ENCODE measurements around the gene SLC25A48.

SLC25A48 gene

DNA sequence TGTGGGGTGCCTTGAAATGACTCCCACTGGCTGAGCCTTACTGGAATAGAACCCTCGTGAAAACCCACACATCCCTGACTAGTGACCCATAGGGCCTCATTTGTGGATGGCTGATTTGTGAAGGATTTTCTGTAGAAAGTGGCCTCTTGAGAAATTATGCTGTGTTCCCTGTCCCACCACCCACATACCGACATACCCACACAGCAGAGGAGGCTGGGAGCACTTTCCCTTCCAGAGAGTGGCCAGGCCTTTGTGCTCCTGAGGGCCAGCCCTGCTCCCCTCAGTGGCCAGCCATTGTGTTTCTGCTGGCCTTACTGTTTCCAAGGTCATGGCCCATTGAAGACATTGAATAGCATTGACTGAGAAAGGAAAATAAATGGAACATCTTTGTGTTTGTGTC, 31.6 kb downstream of the SLC25A48 start:
- H3K4me3 ChIP-seq (ENCODE audit: low read depth, low read length) = no peak overlapping the region
- TF ChIP-seq, protein P1, sequence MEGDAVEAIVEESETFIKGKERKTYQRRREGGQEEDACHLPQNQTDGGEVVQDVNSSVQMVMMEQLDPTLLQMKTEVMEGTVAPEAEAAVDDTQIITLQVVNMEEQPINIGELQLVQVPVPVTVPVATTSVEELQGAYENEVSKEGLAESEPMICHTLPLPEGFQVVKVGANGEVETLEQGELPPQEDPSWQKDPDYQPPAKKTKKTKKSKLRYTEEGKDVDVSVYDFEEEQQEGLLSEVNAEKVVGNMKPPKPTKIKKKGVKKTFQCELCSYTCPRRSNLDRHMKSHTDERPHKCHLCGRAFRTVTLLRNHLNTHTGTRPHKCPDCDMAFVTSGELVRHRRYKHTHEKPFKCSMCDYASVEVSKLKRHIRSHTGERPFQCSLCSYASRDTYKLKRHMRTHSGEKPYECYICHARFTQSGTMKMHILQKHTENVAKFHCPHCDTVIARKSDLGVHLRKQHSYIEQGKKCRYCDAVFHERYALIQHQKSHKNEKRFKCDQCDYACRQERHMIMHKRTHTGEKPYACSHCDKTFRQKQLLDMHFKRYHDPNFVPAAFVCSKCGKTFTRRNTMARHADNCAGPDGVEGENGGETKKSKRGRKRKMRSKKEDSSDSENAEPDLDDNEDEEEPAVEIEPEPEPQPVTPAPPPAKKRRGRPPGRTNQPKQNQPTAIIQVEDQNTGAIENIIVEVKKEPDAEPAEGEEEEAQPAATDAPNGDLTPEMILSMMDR (IDR thresholded peaks at IDR 0.05; ENCODE audit: control insufficient read depth, extremely low read depth, insufficient read depth) = no peak
- DNase-seq (ENCODE audit: low read depth) = no peak

DNA sequence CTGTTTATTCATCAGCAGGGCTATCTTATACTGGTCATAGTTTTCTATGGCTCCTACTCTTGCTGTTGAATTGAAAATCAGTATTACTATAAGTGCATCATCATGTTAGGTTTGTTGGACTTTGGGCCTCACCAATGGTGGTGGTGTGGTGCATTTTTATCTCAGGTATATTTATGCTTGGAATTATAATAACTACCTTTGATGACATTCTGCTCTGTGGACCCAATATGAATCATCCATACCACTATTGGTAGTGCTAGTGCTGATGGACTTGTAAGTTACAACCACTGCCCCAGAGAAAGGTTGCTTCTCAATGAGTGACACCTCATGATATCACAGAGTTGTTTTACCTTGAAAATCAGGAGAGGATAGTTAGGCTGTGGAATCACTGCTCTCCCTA, 33.1 kb downstream of the SLC25A48 start:
- TF ChIP-seq, protein P1 (IDR thresholded peaks at IDR 0.05; ENCODE audit: control insufficient read depth, extremely low read depth, insufficient read depth) = no peak
- H3K4me3 ChIP-seq (ENCODE audit: low read depth, low read length) = no peak overlapping the region
- DNase-seq (ENCODE audit: low read depth) = no peak

DNA sequence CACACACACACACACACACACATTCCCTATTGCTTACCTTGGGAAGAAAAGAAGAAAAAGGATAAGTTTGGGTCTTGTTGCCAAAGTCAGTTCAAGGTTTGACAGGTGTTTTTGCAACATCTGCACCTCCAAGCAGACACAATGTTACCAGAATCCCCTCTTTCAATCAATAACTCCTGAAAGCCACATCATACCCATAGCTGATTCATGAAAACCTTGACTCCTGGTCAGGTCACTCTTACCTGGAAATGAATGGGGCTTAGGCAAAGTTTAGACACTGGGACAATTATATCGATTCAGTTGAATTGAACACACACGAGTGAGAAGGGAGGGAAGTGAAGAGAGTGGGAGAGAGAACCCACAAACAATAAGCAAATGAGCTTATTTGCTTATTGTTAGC, 34.2 kb downstream of the SLC25A48 start:
- DNase-seq (ENCODE audit: low read depth) = no peak
- TF ChIP-seq, protein P1 (IDR thresholded peaks at IDR 0.05; ENCODE audit: control insufficient read depth, extremely low read depth, insufficient read depth) = no peak

DNA sequence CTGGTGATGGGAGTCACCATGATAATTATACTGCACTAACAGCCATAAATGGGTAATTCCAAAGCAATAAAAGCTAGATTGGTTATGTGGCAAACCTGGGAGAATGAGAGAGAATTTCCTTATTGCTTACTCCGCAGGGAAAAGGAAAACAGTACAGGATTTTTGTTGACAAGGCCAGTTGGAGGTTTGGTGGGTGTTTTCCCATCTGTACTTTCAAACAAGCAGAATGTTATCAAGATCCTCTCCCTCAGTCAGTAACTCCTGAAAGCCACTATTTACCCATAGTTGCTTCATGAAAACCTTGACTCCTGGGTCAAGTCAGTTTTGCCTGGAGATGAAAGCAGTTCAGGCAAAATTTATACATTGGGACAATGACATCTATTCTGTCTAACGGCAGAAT, 34.8 kb downstream of the SLC25A48 start:
- TF ChIP-seq, protein P1 (IDR thresholded peaks at IDR 0.05; ENCODE audit: control insufficient read depth, extremely low read depth, insufficient read depth) = no peak
- no peak for DNase-seq (ENCODE audit: low read depth)
- no peak overlapping the region for H3K4me3 ChIP-seq (ENCODE audit: low read depth, low read length)

More for the DNA sequence above, 34.2 kb downstream of the SLC25A48 start:
- no peak overlapping the region for H3K4me3 ChIP-seq (ENCODE audit: low read depth, low read length)

DNA sequence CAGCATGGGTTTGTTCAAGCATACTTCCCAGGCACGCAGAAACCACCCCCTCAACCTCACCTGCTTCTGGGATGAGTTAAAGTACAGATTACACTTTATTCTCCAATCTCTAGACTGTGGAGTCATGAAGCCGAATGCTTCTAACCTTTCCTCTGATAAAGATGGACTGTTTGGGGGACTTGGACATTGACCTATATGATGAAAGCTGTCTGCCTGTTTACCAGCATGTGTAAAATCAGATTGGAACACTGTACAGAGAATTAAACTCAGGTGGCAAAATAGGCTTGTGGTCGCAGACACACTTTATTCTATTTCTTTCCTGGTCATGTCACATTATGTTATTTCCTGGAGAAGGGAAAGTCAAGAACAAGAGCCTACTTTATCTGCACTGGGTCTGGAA, 35.5 kb downstream of the SLC25A48 start:
- no peak overlapping the region for H3K4me3 ChIP-seq (ENCODE audit: low read depth, low read length)
- TF ChIP-seq, protein P1 (IDR thresholded peaks at IDR 0.05; ENCODE audit: control insufficient read depth, extremely low read depth, insufficient read depth) = no peak
- DNase-seq (ENCODE audit: low read depth) = no peak

DNA sequence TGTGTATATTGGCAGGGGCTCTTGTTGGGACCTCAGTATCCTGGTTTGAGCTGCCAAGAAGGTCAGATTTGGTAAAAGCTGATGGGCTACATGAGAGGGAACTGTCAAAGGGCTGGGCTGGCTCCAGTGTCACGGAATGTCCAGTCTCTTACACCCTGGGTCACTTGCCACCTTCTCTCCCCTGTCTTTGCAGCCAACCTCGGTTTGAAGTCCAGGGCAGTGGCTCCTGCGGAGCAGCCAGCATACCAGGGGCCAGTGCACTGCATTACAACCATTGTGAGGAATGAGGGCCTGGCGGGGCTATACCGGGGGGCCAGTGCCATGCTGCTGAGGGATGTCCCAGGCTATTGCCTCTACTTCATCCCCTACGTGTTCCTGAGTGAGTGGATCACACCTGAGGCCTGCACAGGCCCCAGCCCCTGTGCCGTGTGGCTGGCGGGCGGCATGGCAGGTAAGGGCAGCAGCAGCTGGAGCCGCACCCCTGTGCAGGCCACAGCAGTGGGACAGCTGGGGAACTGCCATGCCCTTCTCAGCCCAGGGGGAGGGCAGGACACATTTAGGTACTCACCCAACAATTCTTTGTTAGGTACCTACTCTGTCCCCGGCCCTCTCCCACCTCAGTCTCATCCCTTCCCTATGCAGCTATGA, 36.9 kb downstream of the SLC25A48 start:
- TF ChIP-seq, protein P1 (IDR thresholded peaks at IDR 0.05; ENCODE audit: control insufficient read depth, extremely low read depth, insufficient read depth) = no peak
- no peak for DNase-seq (ENCODE audit: low read depth)
- H3K4me3 ChIP-seq (ENCODE audit: low read depth, low read length) = no peak overlapping the region

DNA sequence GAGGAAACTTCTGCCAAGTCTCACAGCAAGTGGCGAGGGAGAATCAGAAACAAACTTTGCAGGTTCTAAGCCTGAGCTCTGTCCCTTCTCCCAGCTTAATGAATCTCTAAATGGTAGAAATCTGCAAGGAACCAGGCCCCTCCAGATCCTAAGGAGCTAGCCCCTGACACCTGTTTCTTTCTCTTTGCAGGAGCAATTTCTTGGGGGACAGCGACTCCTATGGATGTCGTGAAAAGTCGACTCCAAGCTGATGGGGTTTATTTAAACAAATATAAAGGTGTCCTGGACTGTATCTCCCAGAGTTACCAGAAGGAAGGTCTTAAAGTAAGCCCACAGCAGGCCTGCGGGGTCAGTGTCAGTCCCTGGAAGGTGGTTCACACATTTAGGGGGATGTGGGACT, 39.4 kb downstream of the SLC25A48 start:
- no peak for DNase-seq (ENCODE audit: low read depth)
- TF ChIP-seq, protein P1 (IDR thresholded peaks at IDR 0.05; ENCODE audit: control insufficient read depth, extremely low read depth, insufficient read depth) = no peak
- no peak overlapping the region for H3K4me3 ChIP-seq (ENCODE audit: low read depth, low read length)
